Activated T-cell treated with anti-CD3 and anti-CD28 coated beads, Interleukin-2, amount 50 U/mL, for 72 hours (primary cell): ENCODE measurements around the gene MCCC1. TPM values are rescaled to one million over a fixed set of nuclear protein-coding genes. Genes with fewer than 3 reads are reported as not detected.
A peak's percentile ranks its signal among the peaks of the same experiment; 100 is the strongest.

Experiments used
- ATAC-seq, 2 donors: fragments of 150-1000 bp; cut with Tn5 transposase; replicated peaks in 1 of 2; 2 replicates each; pipeline ENCODE4 v1.10.0; 2021; ENCODE audit warnings: moderate library complexity in 2 of 2, mild to moderate bottlenecking in 1 of 2
- DNase-seq, 2 donors: peaks; one replicate each; pipeline ENCODE4 v3.0.0; 2021 to 2022; ENCODE audit warnings: mixed read lengths in 1 of 2
- H3K27ac Mint-ChIP-seq: one replicate; pipeline ENCODE4 v1.8.0; 2022; ENCODE audit warnings: mild to moderate bottlenecking, moderate library complexity, mixed read lengths
- H3K27me3 Mint-ChIP-seq: one replicate; pipeline ENCODE4 v1.8.0; 2022; ENCODE audit warnings: low read depth, mixed read lengths
- H3K36me3 Mint-ChIP-seq, 2 donors: one replicate each; pipeline ENCODE4 v1.8.0; 2022; ENCODE audit warnings: mixed read lengths in 2 of 2, mild to moderate bottlenecking in 1 of 2; ENCODE audit not compliant: insufficient read depth in 2 of 2
- H3K4me1 Mint-ChIP-seq: one replicate; pipeline ENCODE4 v1.8.0; 2022; ENCODE audit warnings: low read depth, mixed read lengths
- H3K4me3 Mint-ChIP-seq, 2 donors: one replicate each; pipeline ENCODE4 v1.8.0; 2022; ENCODE audit warnings: mild to moderate bottlenecking in 2 of 2, mixed read lengths in 2 of 2, moderate library complexity in 2 of 2
- H3K9me3 Mint-ChIP-seq, 2 donors: one replicate each; pipeline ENCODE4 v1.8.0; 2022; ENCODE audit warnings: mixed read lengths in 2 of 2
- total RNA-seq, 2 donors: library from RNA; stranded (reverse); gene quantifications; one replicate each; pipeline ENCODE4 v1.2.3, GENCODE V29; 2022

Gene MCCC1
- 10 to 100 TPM; 35.5 to 40.8 TPM for total RNA-seq

GRCh38 chr3:183099026-183099837 lies at the start of gene MCCC1:
MCCC1 (minus strand) TSS chr3:183099496; CDS start chr3:183099440, 56 bp downstream.
- DNase-seq (peak; percentile 97 to 99), ATAC-seq (peak; percentile 98 to 99)
- peak within 1 kb of the TSS; percentile 94 to 98 for H3K4me3 Mint-ChIP-seq
- no peaks in the 10 kb centered on the region for H3K27me3 Mint-ChIP-seq
- H3K36me3 Mint-ChIP-seq, result peaks cover 1 to 5% of the 10 kb centered on the region in 2 donors
- no peaks in the 10 kb centered on the region for H3K9me3 Mint-ChIP-seq
- H3K27ac Mint-ChIP-seq, result peak within 1 kb of the TSS; percentile 99
- peaks cover 52% of the 10 kb centered on the region for H3K4me1 Mint-ChIP-seq

GRCh38 chr3:183148056-183148455 lies 48.8 kb upstream of the MCCC1 start:
- ATAC-seq, result no peak
- DNase-seq, result no peak
- Mint-ChIP-seq H3K9me3 (no peaks in the 10 kb centered on the region), H3K36me3 (no peaks in the 10 kb centered on the region), H3K27me3 (no peaks in the 10 kb centered on the region), H3K27ac (no peak overlapping the region), H3K4me1 (no peaks in the 10 kb centered on the region), H3K4me3 (no peak overlapping the region)

- no peak overlapping the region for H3K27ac Mint-ChIP-seq
- no peaks in the 10 kb centered on the region for H3K36me3 Mint-ChIP-seq
- H3K27me3 Mint-ChIP-seq, result no peaks in the 10 kb centered on the region
- no peaks in the 10 kb centered on the region for H3K9me3 Mint-ChIP-seq
- no peak overlapping the region for H3K4me3 Mint-ChIP-seq
- ATAC-seq, result no peak
- no peaks in the 10 kb centered on the region for H3K4me1 Mint-ChIP-seq
- DNase-seq, result no peak
These were observed 45.1 kb upstream of the MCCC1 start for GRCh38 chr3:183144363-183144762.

GRCh38 chr3:183142199-183142598 lies 42.9 kb upstream of the MCCC1 start:
- no peaks in the 10 kb centered on the region for H3K9me3 Mint-ChIP-seq

GRCh38 chr3:183134844-183135243 lies 35.5 kb upstream of the MCCC1 start:
- Mint-ChIP-seq H3K27ac (no peak overlapping the region), H3K9me3 (no peaks in the 10 kb centered on the region), H3K36me3 (peaks cover 2 to 16% of the 10 kb centered on the region in 2 donors), H3K4me1 (peaks cover 6% of the 10 kb centered on the region), H3K4me3 (no peak overlapping the region), H3K27me3 (no peaks in the 10 kb centered on the region)
- no peak for DNase-seq
- no peak for ATAC-seq

More at GRCh38 chr3:183142199-183142598, 42.9 kb upstream of the MCCC1 start:
- ATAC-seq (no peak), DNase-seq (no peak)
- H3K4me1 Mint-ChIP-seq, result no peaks in the 10 kb centered on the region
- no peaks in the 10 kb centered on the region for H3K27me3 Mint-ChIP-seq
- H3K27ac Mint-ChIP-seq, result no peak overlapping the region
- no peaks in the 10 kb centered on the region for H3K36me3 Mint-ChIP-seq
- no peak overlapping the region for H3K4me3 Mint-ChIP-seq

GRCh38 chr3:183132409-183132808 lies 33.1 kb upstream of the MCCC1 start:
- H3K9me3 Mint-ChIP-seq, result peaks cover 6 to 7% of the 10 kb centered on the region in 2 donors
- H3K4me1 Mint-ChIP-seq, result peaks cover 6% of the 10 kb centered on the region
- H3K4me3 Mint-ChIP-seq, result no peak overlapping the region
- no peak overlapping the region for H3K27ac Mint-ChIP-seq
- DNase-seq, result no peak
- H3K36me3 Mint-ChIP-seq, result peaks cover 11 to 29% of the 10 kb centered on the region in 2 donors
- ATAC-seq, result no peak
- H3K27me3 Mint-ChIP-seq, result no peaks in the 10 kb centered on the region

- Mint-ChIP-seq H3K27me3 (no peaks in the 10 kb centered on the region), H3K9me3 (peaks cover 6 to 7% of the 10 kb centered on the region in 2 donors), H3K36me3 (peaks cover 11 to 29% of the 10 kb centered on the region in 2 donors), H3K27ac (no peak overlapping the region), H3K4me3 (no peak overlapping the region), H3K4me1 (peaks cover 6% of the 10 kb centered on the region)
- no peak for DNase-seq
- no peak for ATAC-seq
These were observed 32.4 kb upstream of the MCCC1 start for GRCh38 chr3:183131735-183132134.

GRCh38 chr3:183131186-183131725 lies 32.0 kb upstream of the MCCC1 start:
- H3K27me3 Mint-ChIP-seq, result no peaks in the 10 kb centered on the region
- peaks cover 11 to 29% of the 10 kb centered on the region in 2 donors for H3K36me3 Mint-ChIP-seq
- DNase-seq, result no peak
- peaks cover 6 to 7% of the 10 kb centered on the region in 2 donors for H3K9me3 Mint-ChIP-seq
- H3K27ac Mint-ChIP-seq, result no peak overlapping the region
- no peak for ATAC-seq
- H3K4me1 Mint-ChIP-seq, result peaks cover 6% of the 10 kb centered on the region
- no peak overlapping the region for H3K4me3 Mint-ChIP-seq

GRCh38 chr3:183129243-183129642 lies 29.9 kb upstream of the MCCC1 start:
- ATAC-seq, result no peak
- DNase-seq, result no peak
- Mint-ChIP-seq H3K9me3 (peaks cover 6 to 7% of the 10 kb centered on the region in 2 donors), H3K4me1 (peaks cover 7% of the 10 kb centered on the region), H3K36me3 (peaks cover 11 to 29% of the 10 kb centered on the region in 2 donors), H3K27me3 (no peaks in the 10 kb centered on the region), H3K27ac (peak overlapping the region; percentile 34), H3K4me3 (no peak overlapping the region)

GRCh38 chr3:183128709-183129108 lies 29.4 kb upstream of the MCCC1 start:
- Mint-ChIP-seq H3K36me3 (peaks cover 11 to 24% of the 10 kb centered on the region in 2 donors), H3K4me3 (no peak overlapping the region), H3K4me1 (peaks cover 12% of the 10 kb centered on the region), H3K9me3 (peaks cover 6 to 7% of the 10 kb centered on the region in 2 donors), H3K27ac (peak overlapping the region; percentile 65), H3K27me3 (no peaks in the 10 kb centered on the region)
- ATAC-seq (no peak), DNase-seq (no peak)

- peak; percentile 49 to 51 for ATAC-seq
- peaks cover 0 to 2% of the 10 kb centered on the region in 2 donors for H3K9me3 Mint-ChIP-seq
- H3K4me3 Mint-ChIP-seq, result no peak overlapping the region
- peaks cover 12% of the 10 kb centered on the region for H3K4me1 Mint-ChIP-seq
- peaks cover 3 to 4% of the 10 kb centered on the region in 2 donors for H3K36me3 Mint-ChIP-seq
- no peak for DNase-seq
- no peak overlapping the region for H3K27ac Mint-ChIP-seq
- no peaks in the 10 kb centered on the region for H3K27me3 Mint-ChIP-seq
These were observed 24.6 kb upstream of the MCCC1 start for GRCh38 chr3:183123891-183124290.

GRCh38 chr3:183122257-183122932 lies 23.1 kb upstream of the MCCC1 start:
- H3K27ac Mint-ChIP-seq, result no peak overlapping the region
- DNase-seq (no peak), ATAC-seq (peak; percentile 43 to 45)
- H3K4me3 Mint-ChIP-seq, result no peak overlapping the region
- no peaks in the 10 kb centered on the region for H3K36me3 Mint-ChIP-seq
- H3K4me1 Mint-ChIP-seq, result peaks cover 12% of the 10 kb centered on the region
- H3K9me3 Mint-ChIP-seq, result no peaks in the 10 kb centered on the region
- peaks cover 4% of the 10 kb centered on the region for H3K27me3 Mint-ChIP-seq

- Mint-ChIP-seq H3K4me3 (no peak overlapping the region), H3K9me3 (no peaks in the 10 kb centered on the region), H3K4me1 (peaks cover 18% of the 10 kb centered on the region), H3K36me3 (no peaks in the 10 kb centered on the region), H3K27me3 (peaks cover 9% of the 10 kb centered on the region), H3K27ac (no peak overlapping the region)
- DNase-seq, result no peak
- no peak for ATAC-seq
These were observed 21.4 kb upstream of the MCCC1 start for GRCh38 chr3:183120538-183121215.
